HuH-7 (cell line): ENCODE data around the gene CHCHD4.

Experiments
- DNase-seq: peaks from one replicate; pipeline ENCODE4 v3.0.0; 2011; ENCODE audit warnings: low spot score

Gene CHCHD4

GRCh38 chr3:14148041-14148985 is 23.6 kb upstream of the CHCHD4 start:
- peak; percentile 66 for DNase-seq

GRCh38 chr3:14147617-14148016 is 22.9 kb upstream of the CHCHD4 start:
- DNase-seq = no peak

- no peak for DNase-seq
Observed at GRCh38 chr3:14147066-14147435, 22.4 kb upstream of the CHCHD4 start.

GRCh38 chr3:14146381-14147065 is 21.9 kb upstream of the CHCHD4 start:
- no peak for DNase-seq

GRCh38 chr3:14145670-14146380 is 21.2 kb upstream of the CHCHD4 start:
- no peak for DNase-seq

- DNase-seq = no peak
Observed at GRCh38 chr3:14145236-14145635, 20.6 kb upstream of the CHCHD4 start.

- DNase-seq = peak; percentile 90
Observed at GRCh38 chr3:14144423-14145075, 19.9 kb upstream of the CHCHD4 start.

GRCh38 chr3:14143271-14144225 is 18.9 kb upstream of the CHCHD4 start:
- DNase-seq = no peak

- DNase-seq = no peak
Observed at GRCh38 chr3:14142567-14143270, 18.0 kb upstream of the CHCHD4 start.

GRCh38 chr3:14141602-14142341 is 17.1 kb upstream of the CHCHD4 start:
- DNase-seq = no peak

- DNase-seq = no peak
Observed at GRCh38 chr3:14141144-14141543, 16.5 kb upstream of the CHCHD4 start.

- DNase-seq = no peak
Observed at GRCh38 chr3:14140668-14141067, 16.0 kb upstream of the CHCHD4 start.

GRCh38 chr3:14139771-14140170 is 15.1 kb upstream of the CHCHD4 start:
- no peak for DNase-seq

- no peak for DNase-seq
Observed at GRCh38 chr3:14138878-14139655, 14.4 kb upstream of the CHCHD4 start.

GRCh38 chr3:14138109-14138877 is 13.6 kb upstream of the CHCHD4 start:
- DNase-seq = no peak

- no peak for DNase-seq
Observed at GRCh38 chr3:14137445-14137844, 12.8 kb upstream of the CHCHD4 start.

- no peak for DNase-seq
Observed at GRCh38 chr3:14137004-14137403, 12.3 kb upstream of the CHCHD4 start.

GRCh38 chr3:14135581-14135980 is 10.9 kb upstream of the CHCHD4 start:
- DNase-seq = no peak
